DOHH2 (cell line): ENCODE data around the gene TDRD9.

ENCODE experiments used
- H3F3A ChIP-seq: fragments of 200-600 bp; sonication (generic), shearing (Covaris generic); 2 replicates; pipeline ENCODE4 v1.6.0; 2016; ENCODE audit warnings: antibody characterized with exemption, mild to moderate bottlenecking; ENCODE audit not compliant: control insufficient read depth, insufficient read depth
- H3K27ac ChIP-seq: fragments of 200-600 bp; sonication (generic); 2 replicates; pipeline ENCODE4 v1.5.1; 2014; ENCODE audit warnings: low read depth, mild to moderate bottlenecking, low read length, moderate library complexity
- H3K27me3 ChIP-seq: fragments of 200-600 bp; sonication (generic); 2 replicates; pipeline ENCODE4 v1.6.1; 2014; ENCODE audit warnings: mild to moderate bottlenecking, low read length, mixed read lengths; ENCODE audit not compliant: control insufficient read depth
- H3K36me3 ChIP-seq: fragments of 200-600 bp; sonication (generic); 2 replicates; pipeline ENCODE4 v1.6.1; 2014; ENCODE audit warnings: mild to moderate bottlenecking, low read length, moderate library complexity, mixed read lengths; ENCODE audit not compliant: control insufficient read depth
- H3K4me1 ChIP-seq: fragments of 200-600 bp; sonication (generic); 2 replicates; pipeline ENCODE4 v1.6.1; 2014; ENCODE audit warnings: mild to moderate bottlenecking, low read length, mixed read lengths; ENCODE audit not compliant: control insufficient read depth
- H3K4me2 ChIP-seq: fragments of 200-600 bp; sonication (generic); 2 replicates; pipeline ENCODE4 v1.6.0; 2014; ENCODE audit warnings: mild to moderate bottlenecking, low read length, moderate library complexity
- H3K4me3 ChIP-seq: fragments of 200-600 bp; sonication (generic); 2 replicates; pipeline ENCODE4 v1.5.1; 2014; ENCODE audit warnings: mild to moderate bottlenecking, low read length, mixed read lengths
- H3K79me2 ChIP-seq: fragments of 200-600 bp; sonication (generic); 2 replicates; pipeline ENCODE4 v1.6.1; 2014; ENCODE audit warnings: mild to moderate bottlenecking, low read length, mixed read lengths; ENCODE audit not compliant: control insufficient read depth
- H3K9me2 ChIP-seq: fragments of 200-600 bp; sonication (generic); replicated peaks from 2 replicates; pipeline ENCODE4 v1.6.1; 2014; ENCODE audit warnings: mild to moderate bottlenecking, low read length, mixed read lengths; ENCODE audit not compliant: control insufficient read depth
- H3K9me3 ChIP-seq: fragments of 200-600 bp; sonication (generic); 2 replicates; pipeline ENCODE4 v1.6.1; 2014; ENCODE audit warnings: antibody characterized with exemption, low read length, mixed read lengths; ENCODE audit not compliant: control insufficient read depth, insufficient read depth
- H4K20me1 ChIP-seq: fragments of 200-600 bp; sonication (generic); 2 replicates; pipeline ENCODE4 v1.6.0; 2014; ENCODE audit warnings: low read depth, mild to moderate bottlenecking, antibody characterized with exemption, low read length, moderate library complexity; ENCODE audit not compliant: control insufficient read depth, insufficient read depth
- EZH2phosphoT487 ChIP-seq: fragments of 200-600 bp; sonication (generic); IDR thresholded peaks from 2 replicates; pipeline ENCODE4 v1.6.1; 2017; ENCODE audit warnings: borderline replicate concordance, mild to moderate bottlenecking, antibody characterized with exemption, low read length, moderate library complexity, mixed read lengths
- TF ChIP-seq, protein P1 (sequence below): fragments of 200-600 bp; sonication (generic); IDR thresholded peaks from one replicate; pipeline ENCODE4 v1.5.1; 2014; ENCODE audit warnings: antibody characterized with exemption, mild to moderate bottlenecking, low read depth, low read length; ENCODE audit not compliant: poor library complexity, severe bottlenecking

The TDRD9 gene

DNA sequence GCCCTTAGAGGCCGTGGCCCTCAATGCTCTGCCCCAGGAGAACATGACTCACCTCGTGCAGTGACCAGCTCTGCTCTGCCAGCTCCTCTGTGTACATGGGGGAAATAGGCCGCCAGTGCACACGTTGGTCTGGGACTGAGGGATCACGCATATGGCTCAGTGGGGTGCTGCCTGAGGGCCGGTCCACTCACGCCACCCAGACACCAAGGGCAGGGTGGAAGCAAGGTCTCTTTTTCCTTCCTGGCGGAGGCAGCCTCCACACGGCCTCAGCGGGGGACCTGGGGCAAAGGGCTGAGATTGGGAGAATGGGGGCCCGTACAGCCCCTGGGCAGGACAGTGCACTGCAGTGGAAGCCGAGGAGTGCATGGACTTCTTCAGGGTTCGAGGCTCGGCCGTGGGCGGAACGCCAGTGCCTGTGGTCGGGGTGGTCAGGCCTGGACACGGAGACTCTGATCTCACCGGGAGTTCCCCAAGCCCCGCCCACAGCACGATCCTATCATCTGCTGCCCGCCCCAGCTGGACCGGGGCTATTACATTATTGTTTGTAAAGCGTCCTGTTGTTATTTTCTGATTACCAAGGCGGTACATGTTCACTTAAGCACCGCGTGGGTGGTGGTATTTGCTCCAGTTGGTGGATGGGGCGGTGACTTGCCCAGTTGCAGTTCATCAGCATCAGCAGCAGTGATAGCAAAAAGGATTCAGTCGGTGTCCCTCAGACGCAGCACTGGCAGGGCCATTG lies 38.8 kb upstream of the TDRD9 start:
- H4K20me1 ChIP-seq, result no peaks in the 10 kb centered on the region
- H3K36me3 ChIP-seq, result no peaks in the 10 kb centered on the region
- TF ChIP-seq EZH2phosphoT487, result no peak
- TF ChIP-seq, protein P1, sequence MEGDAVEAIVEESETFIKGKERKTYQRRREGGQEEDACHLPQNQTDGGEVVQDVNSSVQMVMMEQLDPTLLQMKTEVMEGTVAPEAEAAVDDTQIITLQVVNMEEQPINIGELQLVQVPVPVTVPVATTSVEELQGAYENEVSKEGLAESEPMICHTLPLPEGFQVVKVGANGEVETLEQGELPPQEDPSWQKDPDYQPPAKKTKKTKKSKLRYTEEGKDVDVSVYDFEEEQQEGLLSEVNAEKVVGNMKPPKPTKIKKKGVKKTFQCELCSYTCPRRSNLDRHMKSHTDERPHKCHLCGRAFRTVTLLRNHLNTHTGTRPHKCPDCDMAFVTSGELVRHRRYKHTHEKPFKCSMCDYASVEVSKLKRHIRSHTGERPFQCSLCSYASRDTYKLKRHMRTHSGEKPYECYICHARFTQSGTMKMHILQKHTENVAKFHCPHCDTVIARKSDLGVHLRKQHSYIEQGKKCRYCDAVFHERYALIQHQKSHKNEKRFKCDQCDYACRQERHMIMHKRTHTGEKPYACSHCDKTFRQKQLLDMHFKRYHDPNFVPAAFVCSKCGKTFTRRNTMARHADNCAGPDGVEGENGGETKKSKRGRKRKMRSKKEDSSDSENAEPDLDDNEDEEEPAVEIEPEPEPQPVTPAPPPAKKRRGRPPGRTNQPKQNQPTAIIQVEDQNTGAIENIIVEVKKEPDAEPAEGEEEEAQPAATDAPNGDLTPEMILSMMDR, result no peak
- H3K4me3 ChIP-seq, result no peak overlapping the region
- no peaks in the 10 kb centered on the region for H3K79me2 ChIP-seq
- H3K4me2 ChIP-seq, result no peak overlapping the region
- no peaks in the 10 kb centered on the region for H3F3A ChIP-seq
- no peaks in the 10 kb centered on the region for H3K27me3 ChIP-seq
- no peaks in the 10 kb centered on the region for H3K4me1 ChIP-seq
- no peaks in the 10 kb centered on the region for H3K9me2 ChIP-seq
- no peaks in the 10 kb centered on the region for H3K9me3 ChIP-seq
- no peak overlapping the region for H3K27ac ChIP-seq

DNA sequence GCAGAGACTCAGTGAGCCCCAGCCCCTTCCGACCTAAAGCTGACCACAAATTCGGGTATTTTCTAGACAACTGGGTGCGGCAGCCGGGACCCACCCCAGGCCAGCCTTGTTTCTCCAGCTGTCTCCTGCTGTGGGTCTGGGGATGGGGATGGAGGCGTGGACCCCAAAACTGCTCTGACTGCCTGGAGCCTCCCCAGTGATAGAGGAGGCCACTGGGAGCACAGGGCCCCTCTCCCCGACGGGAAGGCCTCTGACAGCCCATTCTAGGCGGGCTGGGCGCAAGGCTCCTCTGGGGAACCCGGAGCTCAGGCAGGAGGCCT lies 38.2 kb upstream of the TDRD9 start:
- H3K9me3 ChIP-seq, result no peaks in the 10 kb centered on the region
- H3K27ac ChIP-seq, result no peak overlapping the region
- H3K9me2 ChIP-seq, result no peaks in the 10 kb centered on the region
- no peaks in the 10 kb centered on the region for H3K4me1 ChIP-seq
- no peaks in the 10 kb centered on the region for H3F3A ChIP-seq
- no peak for TF ChIP-seq EZH2phosphoT487
- TF ChIP-seq, protein P1, result no peak
- H3K4me3 ChIP-seq, result no peak overlapping the region
- H3K27me3 ChIP-seq, result no peaks in the 10 kb centered on the region
- no peaks in the 10 kb centered on the region for H4K20me1 ChIP-seq
- no peaks in the 10 kb centered on the region for H3K36me3 ChIP-seq
- no peaks in the 10 kb centered on the region for H3K79me2 ChIP-seq
- H3K4me2 ChIP-seq, result no peak overlapping the region

DNA sequence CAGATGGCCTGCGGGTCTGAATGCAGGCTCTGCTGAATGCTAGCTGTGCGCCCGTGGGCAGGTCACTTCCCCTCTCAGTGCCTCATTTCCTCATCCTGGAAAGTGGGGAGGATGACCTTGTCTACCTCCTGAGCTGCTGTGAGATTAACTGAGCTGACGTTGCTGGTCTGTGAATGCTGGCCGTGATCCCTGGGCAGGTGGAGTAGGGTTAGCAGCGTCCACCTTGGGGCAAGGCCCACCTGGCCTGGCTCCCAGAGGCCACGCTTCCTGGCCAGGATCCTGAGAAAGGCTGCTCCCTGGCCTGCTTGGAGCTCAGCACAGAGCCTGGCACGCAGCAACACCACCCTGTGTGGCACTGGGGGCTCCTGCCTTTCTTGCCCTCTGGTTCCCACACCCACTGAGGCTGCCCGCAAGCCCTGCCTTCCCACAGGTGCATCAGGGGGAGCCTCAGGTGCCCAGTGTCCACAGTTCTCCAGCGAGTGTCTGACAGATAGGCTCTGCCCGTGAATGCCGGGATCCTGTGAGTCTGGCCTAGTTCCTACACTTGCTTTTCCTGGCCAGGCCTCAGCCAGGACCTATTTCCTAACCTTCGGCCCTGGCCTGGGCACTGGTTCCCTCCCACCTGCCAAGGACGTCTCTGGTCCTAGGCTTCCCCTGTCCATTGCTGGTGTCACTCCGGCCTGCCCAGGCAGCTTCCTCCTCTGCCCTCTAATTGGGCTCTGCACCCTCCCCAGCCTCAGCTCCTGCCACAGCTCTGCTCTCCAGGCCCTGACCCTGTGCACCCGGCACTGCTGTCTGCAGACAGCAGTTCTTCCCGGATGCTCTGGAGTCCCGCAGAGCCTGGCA lies 37.2 kb upstream of the TDRD9 start:
- Histone ChIP-seq H3K79me2 (no peaks in the 10 kb centered on the region), H3K36me3 (no peaks in the 10 kb centered on the region), H3K27ac (no peak overlapping the region), H3K4me1 (no peaks in the 10 kb centered on the region), H3K9me2 (no peaks in the 10 kb centered on the region), H3K9me3 (no peaks in the 10 kb centered on the region), H3K4me3 (no peak overlapping the region), H3F3A (no peaks in the 10 kb centered on the region), H3K27me3 (no peaks in the 10 kb centered on the region), H3K4me2 (no peak overlapping the region), H4K20me1 (no peaks in the 10 kb centered on the region)
- TF ChIP-seq EZH2phosphoT487, result no peak
- TF ChIP-seq, protein P1, result no peak
